ENCODE data around the gene DHX34.

The DHX34 gene

GRCh38 chr19:47312366-47313006 is 36.6 kb upstream of the DHX34 start:
- H3K27me3 ChIP-seq = no peaks in the 10 kb centered on the region
- H3K4me1 ChIP-seq = peaks cover 0 to 28% (median 11%) of the 10 kb centered on the region in 4 donors
- no peak for DNase-seq
- H3K27ac ChIP-seq = no peak overlapping the region
- no peaks in the 10 kb centered on the region for H3K9me3 ChIP-seq
- intact Hi-C loops (cut with DNase I; ENCODE audit: low total_unique reads) = no loop called here
- peak overlapping the region in 1 of 2 donors; percentile 17 for H3K4me3 ChIP-seq
- no peaks in the 10 kb centered on the region for H3K36me3 ChIP-seq
- no peak for TF ChIP-seq CTCF (IDR thresholded peaks at IDR 0.05)

- intact Hi-C loops (cut with DNase I; ENCODE audit: low total_unique reads) = no loop called here
- Histone ChIP-seq H3K9me3 (no peaks in the 10 kb centered on the region), H3K4me3 (no peak overlapping the region), H3K27ac (no peak overlapping the region), H3K4me1 (peaks cover 0 to 20% (median 6%) of the 10 kb centered on the region in 4 donors), H3K36me3 (no peaks in the 10 kb centered on the region), H3K27me3 (no peaks in the 10 kb centered on the region)
- TF ChIP-seq CTCF (IDR thresholded peaks at IDR 0.05) = no peak
- no peak for DNase-seq
These were observed 35.3 kb upstream of the DHX34 start for GRCh38 chr19:47313754-47314295.

GRCh38 chr19:47315125-47315821 is 33.8 kb upstream of the DHX34 start:
- H3K4me3 ChIP-seq = no peak overlapping the region
- DNase-seq = peak; percentile 81 to 91
- intact Hi-C loops (cut with DNase I; ENCODE audit: low total_unique reads) = no loop called here
- no peak for TF ChIP-seq CTCF (IDR thresholded peaks at IDR 0.05)
- H3K36me3 ChIP-seq = peaks cover 0 to 3% (median 0%) of the 10 kb centered on the region in 3 donors
- peaks cover 0 to 6% of the 10 kb centered on the region in 2 donors for H3K27me3 ChIP-seq
- peak overlapping the region; percentile 21 to 50 for H3K27ac ChIP-seq
- H3K9me3 ChIP-seq = no peaks in the 10 kb centered on the region
- peaks cover 0 to 7% (median 2%) of the 10 kb centered on the region in 4 donors for H3K4me1 ChIP-seq

- Histone ChIP-seq H3K4me3 (no peak overlapping the region), H3K27me3 (peaks cover 0 to 10% of the 10 kb centered on the region in 2 donors), H3K4me1 (peaks cover 0 to 7% (median 2%) of the 10 kb centered on the region in 4 donors), H3K36me3 (peaks cover 0 to 13% (median 0%) of the 10 kb centered on the region in 3 donors), H3K9me3 (no peaks in the 10 kb centered on the region), H3K27ac (no peak overlapping the region)
- TF ChIP-seq CTCF (IDR thresholded peaks at IDR 0.05) = no peak
- intact Hi-C loops (cut with DNase I; ENCODE audit: low total_unique reads) = no loop called here
- no peak for DNase-seq
These were observed 32.6 kb upstream of the DHX34 start for GRCh38 chr19:47316513-47316912.

- intact Hi-C loops (cut with DNase I; ENCODE audit: low total_unique reads) = no loop called here
- peaks cover 0 to 15% (median 0%) of the 10 kb centered on the region in 3 donors for H3K36me3 ChIP-seq
These were observed 28.9 kb upstream of the DHX34 start for GRCh38 chr19:47319923-47320871.

More at GRCh38 chr19:47319923-47320871, 28.9 kb upstream of the DHX34 start:
- no peak for TF ChIP-seq CTCF (IDR thresholded peaks at IDR 0.05)
- H3K27me3 ChIP-seq = peaks cover 0 to 28% of the 10 kb centered on the region in 2 donors
- H3K9me3 ChIP-seq = no peaks in the 10 kb centered on the region
- no peak for DNase-seq
- H3K27ac ChIP-seq = no peak overlapping the region
- peaks cover 0 to 7% (median 2%) of the 10 kb centered on the region in 4 donors for H3K4me1 ChIP-seq
- no peak overlapping the region for H3K4me3 ChIP-seq

Measured in tibial artery (tissue), 4 donors.